Activated CD8-positive, alpha-beta memory T cell treated with anti-CD3 and anti-CD28 coated beads for 4 hours (primary cell): ENCODE data around the gene ORC5.

Source experiments
- DNase-seq, 2 donors: peaks; one replicate each; pipeline ENCODE4 v3.0.0-alpha.2; 2020; ENCODE audit warnings: low read depth in 2 of 2

The ORC5 gene

DNA sequence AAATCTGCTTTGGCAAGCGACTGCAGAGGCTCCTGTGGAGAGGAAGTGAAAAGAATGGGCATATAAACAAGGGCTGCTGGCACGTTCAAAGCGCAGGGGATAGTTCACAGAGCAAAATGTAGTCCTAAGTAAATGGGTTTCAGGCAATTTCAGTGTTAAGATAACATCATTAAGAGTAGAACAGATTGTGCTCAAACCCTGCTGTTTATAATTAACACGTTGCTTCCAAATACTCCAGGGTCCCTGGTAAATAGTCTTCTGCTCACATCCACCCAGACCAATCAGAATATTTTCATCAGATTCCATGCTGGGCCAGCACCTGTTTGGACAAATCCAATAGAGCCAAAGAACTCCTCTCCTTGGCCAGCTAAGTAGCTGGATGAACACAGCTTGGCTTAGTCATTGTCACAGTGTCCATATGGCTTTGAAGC, 81.4 kb downstream of the ORC5 start:
- DNase-seq = no peak

DNA sequence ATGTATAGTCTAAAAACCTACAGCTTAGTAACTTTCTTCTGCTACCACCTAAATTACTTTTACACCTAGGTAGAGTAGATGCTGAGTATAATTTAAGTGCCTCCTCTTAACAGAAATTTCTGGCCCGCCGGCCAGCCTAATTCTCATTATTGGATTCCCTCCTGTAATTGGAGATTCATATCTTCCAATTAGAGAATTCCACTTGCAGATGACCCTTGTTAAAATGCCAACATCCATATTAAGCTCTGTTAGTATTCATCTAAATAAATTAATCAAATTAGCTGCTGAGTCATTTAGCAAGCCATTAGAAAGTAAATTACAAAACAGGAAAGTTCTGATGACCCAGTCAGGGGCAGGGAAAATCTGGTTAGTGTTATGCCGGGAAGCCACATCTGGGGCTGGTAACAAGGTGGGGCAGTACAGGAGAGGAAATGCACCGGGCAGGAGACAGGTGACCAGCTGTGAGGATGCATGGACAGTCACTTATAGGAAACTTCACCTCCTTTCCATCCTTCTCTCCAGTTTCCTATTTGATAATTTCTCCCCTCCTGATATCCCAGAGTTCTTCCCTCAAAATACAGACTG, 82.8 kb downstream of the ORC5 start:
- no peak for DNase-seq

DNA sequence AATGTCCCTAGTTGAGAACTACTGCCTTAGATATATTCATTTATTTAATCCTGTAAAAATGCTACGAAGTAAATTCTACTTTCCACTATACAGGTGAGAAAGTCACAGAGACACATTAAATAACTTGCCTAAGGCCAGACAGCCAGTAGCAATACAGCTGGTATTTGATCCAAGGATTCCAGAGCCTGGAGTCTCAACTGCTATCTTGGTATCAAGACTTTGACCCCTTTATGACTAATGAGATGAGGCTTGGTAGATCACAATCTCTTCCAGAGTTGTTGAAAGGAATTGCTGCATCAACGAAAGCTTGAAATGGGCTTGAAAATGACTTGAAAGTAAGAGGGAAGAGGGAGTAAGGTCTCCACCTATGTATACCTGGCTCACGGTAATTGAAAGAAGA, 83.3 kb downstream of the ORC5 start:
- DNase-seq = no peak

- no peak for DNase-seq
Observed at GRCh38 chr7:104123786-104124185, 84.0 kb downstream of the ORC5 start.

GRCh38 chr7:104113788-104114187, 94.0 kb downstream of the ORC5 start:
- no peak for DNase-seq

GRCh38 chr7:104112623-104113022, 95.2 kb downstream of the ORC5 start:
- no peak for DNase-seq

DNA sequence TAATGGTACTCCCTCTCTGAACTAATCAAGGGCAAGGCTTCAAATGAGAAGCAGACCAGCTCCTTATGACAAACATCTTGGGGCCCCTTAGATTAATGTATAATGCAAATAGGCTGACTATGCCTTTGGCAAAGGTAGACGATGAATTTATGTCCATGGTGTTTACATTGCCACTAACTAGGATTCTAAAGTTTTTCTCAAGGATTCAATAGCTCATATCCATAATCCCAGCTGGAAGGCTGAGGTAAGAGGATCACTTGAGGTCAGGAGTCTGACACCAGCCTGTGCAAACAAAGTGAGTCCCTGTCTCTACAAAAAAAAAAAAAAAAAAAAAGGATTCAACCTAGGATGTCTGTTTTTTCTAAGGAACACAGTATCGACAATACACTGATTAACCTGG, 96.5 kb downstream of the ORC5 start:
- DNase-seq = no peak

DNA sequence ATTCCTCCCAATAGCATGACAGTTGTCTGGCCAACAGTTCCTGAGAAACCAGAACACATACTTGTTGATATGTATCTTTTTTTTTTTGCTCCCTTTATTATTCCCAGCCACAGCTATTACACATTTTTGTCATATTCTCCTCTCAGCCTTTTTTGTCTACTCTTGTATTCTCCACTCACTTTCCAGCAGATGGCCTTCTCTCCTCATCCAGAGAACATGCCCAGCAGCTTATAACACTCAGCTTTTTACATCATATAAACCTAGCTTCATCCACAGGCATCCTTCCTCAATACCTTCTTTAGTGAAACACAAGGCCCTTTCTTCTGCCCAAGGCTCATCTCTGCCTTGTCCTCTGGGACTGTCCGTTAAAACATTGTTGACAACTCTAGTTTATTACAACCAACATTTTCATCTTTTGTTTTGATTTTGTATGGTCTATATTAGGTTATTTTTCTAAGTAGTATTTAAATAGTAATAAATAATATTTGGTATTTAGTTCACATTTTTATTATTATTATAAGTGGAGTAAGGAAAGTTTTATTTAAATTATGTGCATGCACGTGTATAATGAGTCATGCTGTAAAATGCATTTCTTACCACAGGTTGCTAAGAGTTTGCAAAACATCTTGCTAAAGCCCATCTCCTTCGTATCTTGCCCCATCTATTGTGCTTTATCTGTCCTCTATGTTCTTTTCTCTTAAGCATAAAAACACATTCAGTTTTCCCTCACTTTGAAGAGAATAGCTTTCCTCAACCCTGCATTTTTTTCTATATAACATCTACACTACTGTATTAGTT, 101.5 kb downstream of the ORC5 start:
- DNase-seq = no peak

- no peak for DNase-seq
Observed at GRCh38 chr7:104098890-104099289, 108.9 kb downstream of the ORC5 start.

DNA sequence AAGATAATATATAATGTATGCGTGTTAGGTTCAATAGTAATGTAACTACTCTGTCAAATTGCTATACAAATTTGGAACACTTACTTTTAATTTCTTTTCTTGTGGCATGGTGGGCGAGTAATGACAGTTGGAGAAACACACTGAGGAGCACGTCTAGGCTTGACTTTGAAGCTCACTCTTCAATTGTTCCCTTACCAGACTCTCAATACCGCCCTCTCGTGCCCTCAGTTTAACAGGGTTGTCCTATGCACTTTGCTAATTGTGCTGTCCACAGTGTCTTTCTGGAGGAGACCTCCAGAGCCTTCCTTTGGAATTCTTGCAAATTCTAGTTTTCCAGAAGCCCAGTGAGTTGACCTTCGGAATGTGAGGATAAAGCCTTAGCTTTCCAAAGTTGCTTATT, 111.1 kb downstream of the ORC5 start:
- no peak for DNase-seq

GRCh38 chr7:104093127-104093526, 114.7 kb downstream of the ORC5 start:
- DNase-seq = no peak

DNA sequence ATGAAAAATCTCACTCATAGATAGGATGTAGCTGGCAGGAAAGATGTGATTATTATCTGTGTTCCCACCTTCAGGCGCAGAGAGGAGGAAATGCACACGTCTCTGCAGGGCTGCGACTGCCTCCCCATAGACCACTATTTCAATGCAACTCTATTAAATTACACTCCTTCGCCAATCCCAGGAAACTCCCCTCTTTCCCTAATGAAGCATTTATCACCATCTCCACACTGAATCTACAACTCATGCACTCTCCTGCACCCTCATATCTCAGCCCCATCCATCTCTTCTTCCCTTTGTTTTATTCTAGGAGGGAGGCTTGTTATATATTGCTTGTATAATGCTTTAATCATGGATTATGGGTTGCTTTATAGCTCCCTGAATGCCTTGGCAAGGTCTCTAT, 116.6 kb downstream of the ORC5 start:
- no peak for DNase-seq

GRCh38 chr7:104089612-104090011, 118.2 kb downstream of the ORC5 start:
- DNase-seq = no peak

DNA sequence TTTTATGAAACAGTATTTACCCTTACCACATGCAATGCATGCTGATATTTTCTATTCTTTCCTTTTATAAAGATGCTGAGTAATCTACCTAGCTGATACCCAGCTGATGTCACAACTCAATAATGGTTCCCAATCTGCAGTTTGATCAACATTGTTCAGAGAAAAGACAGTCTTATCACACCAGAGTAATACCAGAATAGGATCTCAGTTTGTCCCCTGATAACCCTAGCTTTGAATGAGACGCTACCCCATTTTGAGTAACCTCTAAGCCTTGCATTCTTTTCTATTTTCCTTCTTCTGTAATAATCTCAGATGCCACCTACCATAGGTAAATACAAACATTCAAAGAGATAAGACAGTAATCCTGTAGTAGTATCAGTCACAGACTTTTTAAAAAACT, 118.8 kb downstream of the ORC5 start:
- DNase-seq = no peak
